GM12892 (cell line): Measurements from ENCODE around the gene PLCD3.

Source experiments
- POLR2A ChIP-seq: IDR thresholded peaks from 2 replicates; pipeline ENCODE4 v1.6.1; 2011; ENCODE audit warnings: low read depth, low read length, control low read depth
- POLR2AphosphoS5 ChIP-seq: IDR thresholded peaks from 2 replicates; pipeline ENCODE4 v1.6.1; 2011; ENCODE audit warnings: low read depth, low read length, control low read depth

GRCh38 chr17:45139533-45139920, 7.2 kb upstream of the PLCD3 start:
- TF ChIP-seq POLR2AphosphoS5 (no peak), POLR2A (no peak)
